Non-pigmented ciliary epithelial cell (primary cell): ENCODE measurements around the gene CNKSR3.
"Not testable (repeated sequence)": the region's sequence is repeated elsewhere in the genome, so short reads cannot be mapped to it uniquely, and the experiment has no call there.

Experiments
- DNase-seq: peaks from one replicate; pipeline ENCODE4 v3.0.0-alpha.2; 2010; ENCODE audit warnings: low read depth

CNKSR3 gene

DNA sequence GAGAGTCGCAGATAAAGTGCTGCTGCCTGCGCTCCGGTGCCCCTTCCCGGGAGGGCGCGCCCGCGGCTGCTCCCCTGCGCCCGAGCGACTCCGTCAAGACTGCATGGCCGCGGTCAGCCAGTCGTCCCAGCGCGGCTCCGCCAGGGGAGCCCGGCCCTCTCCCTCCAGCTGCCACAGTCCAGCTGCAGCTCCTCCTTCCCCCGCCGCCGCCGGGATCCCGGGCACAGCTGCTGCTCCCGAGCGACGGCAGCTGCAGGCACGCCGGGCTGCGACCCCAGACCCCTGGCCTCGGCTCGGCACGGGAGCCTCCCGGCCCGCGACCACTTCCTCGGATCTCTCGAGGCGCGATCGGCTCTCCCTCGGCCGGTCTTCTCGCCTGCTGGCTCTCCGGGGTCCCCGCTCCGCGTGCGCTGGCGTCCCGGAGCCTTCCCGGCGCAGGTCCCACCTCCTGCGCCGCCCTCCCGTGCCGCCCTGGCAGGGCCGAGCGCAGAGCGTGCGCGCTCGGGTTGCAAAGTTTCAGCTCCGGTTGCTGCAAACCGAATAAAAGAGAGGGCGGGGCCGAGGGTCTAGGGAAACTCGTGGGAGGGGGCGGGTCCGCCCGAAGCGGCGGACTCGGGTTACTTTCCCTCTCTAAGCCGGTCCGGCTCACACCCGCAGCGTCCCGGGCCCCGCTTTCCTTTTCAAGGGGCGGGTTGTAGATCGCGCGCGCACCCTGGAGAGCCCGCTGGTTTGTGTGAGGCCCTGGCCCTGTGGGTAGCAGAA, at the start of gene CNKSR3:
TSS of gene CNKSR3 (minus strand) at position 542 of the 762 bp plus-strand sequence. CDS start 571 bp downstream, outside the sequence.
- peak; percentile 53 for DNase-seq

DNA sequence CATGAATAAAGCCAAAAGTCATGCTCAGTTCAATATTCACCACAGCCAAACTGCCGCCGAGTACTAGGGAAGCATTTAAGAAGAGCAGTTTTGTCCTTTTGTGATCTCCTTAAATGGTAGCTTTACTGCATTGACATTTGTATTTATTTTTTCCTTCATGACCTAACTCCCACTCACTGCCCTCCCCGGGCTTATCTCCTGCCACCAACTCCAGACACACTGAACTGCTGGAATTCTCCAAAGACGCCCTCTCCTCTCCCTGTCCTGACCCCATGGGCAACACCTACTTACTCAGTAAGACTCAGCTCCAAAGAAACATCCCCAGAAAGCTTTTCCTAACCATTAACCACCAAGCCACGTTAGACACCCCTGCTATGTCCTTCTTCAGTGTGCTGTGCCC, 48.5 kb upstream of the CNKSR3 start:
- no peak for DNase-seq

DNA sequence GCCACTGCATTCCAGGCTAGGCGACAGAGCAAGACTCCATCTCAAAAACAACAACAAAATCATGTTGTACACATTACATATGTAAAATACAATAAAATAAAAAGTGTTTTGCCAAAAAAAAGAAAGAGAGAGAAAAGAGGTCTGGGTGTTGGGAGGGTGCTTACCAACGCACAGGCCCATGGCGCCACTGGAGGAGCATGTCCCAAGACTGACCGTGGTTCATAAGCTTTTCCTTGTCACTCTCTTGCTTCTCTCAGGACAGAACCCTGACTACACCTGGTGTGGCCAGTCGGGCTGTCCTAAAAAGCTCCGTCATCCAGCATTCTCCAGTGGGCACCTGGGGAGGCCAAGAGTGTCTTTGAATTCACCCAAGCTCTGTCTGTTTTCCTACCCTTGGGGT, 48.0 kb upstream of the CNKSR3 start:
- DNase-seq: no peak

DNA sequence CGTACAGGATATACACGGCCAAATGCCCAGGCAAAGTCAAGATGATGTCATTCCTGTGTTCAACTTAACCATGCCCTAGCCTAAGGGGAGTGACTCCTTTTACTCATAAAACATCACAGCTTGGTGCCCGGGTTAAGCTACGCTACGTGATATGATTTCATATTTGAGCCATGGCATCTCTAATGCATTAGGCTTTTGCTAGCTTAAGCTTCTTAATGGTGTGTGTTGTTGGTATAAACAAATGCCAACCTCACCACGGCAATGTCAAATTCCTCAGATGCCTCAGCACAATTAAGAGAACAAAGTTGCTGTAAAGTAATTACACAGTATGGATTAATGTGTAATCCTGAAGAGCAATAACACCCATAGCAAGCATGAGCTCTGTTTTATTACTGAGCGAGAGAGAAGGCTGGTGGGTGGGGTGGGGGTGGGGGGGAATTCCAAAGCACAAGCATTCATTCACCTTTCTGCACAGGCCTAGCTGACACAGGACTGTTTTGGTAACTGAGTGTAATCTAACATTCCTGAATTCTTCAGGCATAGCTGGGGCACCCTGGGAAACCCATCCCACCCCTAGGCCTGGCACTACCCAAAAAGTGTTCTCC, 44.7 kb upstream of the CNKSR3 start:
- DNase-seq: no peak

DNA sequence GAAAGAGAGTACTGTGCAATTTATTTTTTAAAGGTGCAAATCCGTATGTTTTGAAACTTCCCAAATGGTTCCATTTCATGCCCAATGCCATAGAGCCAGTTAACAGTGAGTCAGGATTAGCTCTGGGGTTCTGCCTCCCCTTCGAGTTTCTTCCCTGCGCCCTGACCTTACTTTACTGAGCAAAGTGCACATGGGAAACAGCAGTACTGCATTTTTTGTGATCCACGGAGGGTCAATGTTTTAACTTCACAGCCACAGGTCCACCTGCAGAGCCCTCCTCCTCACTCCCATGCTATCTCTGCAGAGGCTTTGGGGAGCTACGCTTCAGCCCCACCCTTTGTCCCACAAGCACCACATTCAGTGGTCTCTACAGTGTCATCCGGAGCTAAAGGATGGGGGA, 44.0 kb upstream of the CNKSR3 start:
- DNase-seq: no peak

DNA sequence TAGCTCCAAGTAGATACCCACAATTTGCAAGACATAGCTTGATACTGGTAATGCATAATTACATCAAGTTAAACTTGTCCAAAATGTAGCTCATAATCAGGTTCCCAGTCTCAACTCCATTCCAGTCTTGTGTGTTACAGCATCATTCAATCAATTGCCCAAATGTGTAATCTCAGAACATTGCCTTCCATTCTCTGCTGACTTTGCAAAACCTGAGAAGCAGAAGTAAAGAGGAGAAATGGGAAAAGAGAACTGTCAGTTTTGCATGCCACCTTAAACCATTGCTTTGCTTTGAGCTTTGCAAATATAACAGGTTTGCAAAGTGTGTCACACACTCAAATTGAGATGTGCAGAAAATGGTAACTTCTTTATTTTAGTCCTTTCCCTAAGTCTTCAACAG, 40.3 kb upstream of the CNKSR3 start:
- no peak for DNase-seq

DNA sequence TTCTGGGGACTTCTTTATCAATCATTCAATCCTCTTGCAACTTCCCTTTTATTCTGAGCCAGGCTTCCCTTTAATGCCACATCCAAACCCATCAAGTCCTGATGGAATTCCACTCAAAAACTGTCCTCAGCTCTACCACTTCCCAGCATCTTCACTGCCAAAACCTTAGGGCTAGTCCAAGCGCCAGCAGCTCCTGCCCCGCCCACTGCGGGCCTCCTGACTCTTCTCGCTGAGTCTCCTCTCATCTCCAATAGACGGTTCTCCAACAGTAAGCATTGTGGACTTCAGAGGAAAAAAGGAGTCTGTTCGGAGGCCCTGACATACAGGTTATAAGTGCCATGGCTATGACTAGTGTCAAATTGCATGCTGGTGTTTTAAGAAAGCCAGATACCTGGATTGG, 38.7 kb upstream of the CNKSR3 start:
- no peak for DNase-seq

DNA sequence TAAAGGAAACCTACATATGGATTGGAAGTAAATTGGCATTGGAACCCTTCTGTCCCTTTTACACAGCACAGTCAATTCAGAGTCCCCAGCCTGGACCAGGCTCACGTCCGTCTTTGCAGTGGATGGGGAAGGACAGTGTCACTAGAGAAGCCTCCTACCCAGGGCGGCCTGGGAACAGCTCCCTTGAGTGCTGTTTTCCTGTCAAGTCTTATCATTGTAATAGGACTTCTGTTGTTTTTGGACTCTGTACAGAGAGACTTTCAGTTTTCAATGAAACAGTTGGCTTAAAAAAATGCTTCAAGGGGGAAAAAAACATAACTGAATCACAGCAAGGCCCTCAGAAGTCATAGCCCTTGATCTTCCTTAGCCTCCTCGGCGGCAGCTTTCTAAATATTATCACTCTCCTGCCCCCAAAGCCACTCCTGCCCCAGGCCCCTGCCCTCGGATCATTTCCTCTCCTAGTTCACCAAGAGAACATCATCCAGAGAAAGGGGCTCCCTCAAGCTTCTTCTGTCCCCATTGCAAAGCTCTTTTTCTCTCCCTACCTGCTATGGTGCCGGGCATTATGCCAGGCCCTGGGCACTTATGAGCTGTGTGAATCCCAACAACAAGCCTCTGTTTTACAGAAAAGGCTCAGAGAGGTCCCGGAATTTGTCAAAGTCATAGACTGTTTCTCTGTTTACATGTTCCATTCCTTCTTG, 37.8 kb upstream of the CNKSR3 start:
- peak; percentile 20 for DNase-seq

DNA sequence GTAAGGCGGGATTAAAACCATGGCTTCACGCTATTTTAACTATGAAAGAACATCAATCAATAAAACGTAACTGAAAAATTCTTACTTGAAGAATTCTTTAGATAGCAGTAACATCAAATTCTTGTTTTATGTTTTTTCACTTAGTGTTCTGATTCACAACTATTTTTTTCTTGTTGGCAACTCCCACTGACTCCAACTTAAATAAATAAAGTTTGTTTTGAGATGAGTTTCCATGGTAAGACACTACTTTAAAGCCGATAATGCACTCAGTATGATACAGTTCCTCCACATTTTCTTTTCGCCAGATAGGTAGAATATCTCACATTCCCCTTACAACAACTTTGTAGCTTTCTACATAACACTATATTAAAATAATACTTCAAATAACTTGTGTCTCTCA, 33.1 kb upstream of the CNKSR3 start:
- no peak for DNase-seq

DNA sequence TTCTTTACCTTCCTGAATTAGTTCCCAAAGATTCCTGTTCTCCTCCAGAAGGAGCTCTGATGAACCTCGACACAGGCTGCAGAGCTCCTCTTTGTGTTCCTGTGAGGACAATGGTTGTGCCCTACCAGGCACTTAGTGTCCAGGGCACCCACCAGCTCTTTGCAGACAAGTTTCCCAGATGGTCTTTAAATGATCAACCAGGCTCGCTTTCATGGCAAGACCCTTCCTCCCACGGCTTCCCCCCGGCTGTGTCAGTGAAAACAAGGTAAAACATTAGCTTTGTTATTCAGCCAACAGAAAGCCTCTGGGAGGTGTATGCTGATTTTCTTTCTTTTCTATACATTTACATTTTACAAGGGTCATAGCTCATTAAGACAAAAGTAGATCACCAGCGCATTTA, 32.3 kb upstream of the CNKSR3 start:
- no peak for DNase-seq

DNA sequence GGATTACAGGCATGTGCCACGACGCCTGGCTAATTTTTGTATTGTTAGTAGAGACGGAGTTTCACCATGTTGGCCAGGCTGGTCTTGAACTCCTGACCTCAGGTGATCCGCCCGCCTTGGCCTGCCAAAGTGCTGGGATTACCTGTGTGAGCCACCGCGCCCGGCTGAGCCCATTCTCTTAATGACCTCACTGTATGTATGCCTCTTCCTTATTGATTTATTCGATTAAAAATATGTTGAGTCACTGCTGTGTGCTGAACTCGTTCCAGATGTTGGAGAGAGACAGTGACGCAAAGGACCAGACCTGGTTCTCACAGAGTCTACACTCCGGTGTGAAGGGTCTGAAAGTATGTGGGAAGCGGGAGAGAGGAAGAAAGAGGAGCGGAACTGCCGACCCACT, 31.4 kb upstream of the CNKSR3 start:
- DNase-seq: not testable (repeated sequence)

DNA sequence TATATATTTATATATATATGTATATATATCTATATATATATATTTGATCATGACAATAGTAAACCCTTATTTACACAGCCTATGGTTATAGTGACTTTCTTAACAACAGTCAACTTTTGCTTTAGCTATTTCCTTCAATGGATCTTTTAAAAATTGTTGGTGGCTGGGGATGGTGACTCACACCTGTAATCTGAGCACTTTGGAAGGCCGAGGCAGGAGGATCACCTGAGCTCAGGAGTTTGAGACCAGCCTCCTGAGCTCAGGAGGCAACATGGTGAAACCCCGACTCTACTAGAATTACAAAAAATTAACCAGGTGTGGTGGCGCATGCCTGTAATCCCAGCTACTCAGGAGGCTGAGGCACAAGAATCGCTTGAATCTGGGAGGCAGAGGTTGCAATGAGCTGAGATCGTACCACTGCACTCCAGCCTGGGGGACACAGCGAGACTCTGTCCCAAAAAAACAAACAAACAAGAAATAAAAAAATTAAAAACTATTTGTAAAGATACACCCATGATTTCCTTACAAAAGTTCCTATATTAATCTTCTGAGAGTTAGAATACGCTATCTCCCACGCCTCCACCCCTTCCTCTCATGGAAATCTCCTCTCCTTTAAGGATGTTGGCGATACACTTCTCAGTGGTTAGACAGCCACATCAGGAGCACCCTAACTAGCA, 29.2 kb upstream of the CNKSR3 start:
- no peak for DNase-seq

DNA sequence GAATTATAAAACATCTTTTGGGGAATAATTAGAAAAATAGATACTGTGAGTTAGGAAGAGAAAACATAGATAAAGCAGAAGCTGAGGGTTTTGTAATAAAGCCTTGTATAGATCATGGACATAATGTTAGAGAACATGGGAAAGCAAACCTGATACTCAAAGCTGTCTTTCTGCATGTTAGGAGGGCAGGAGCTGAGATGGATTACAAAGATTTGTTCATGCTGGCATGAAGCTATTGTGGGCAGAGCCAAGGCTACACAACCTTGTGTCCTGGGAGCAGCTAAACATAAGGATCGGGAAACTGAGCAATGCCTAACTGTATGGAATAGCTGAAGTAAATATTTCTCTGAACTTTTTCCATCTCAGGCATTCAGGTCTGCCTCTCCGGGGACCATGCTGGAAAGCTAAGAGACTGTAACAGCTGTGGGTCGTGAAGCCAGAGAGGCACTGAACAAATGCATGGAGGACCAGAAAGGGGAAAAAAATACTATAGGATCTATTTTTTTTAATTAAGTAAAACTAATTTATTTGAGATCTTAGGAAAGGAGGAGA, 28.2 kb upstream of the CNKSR3 start:
- DNase-seq: no peak

DNA sequence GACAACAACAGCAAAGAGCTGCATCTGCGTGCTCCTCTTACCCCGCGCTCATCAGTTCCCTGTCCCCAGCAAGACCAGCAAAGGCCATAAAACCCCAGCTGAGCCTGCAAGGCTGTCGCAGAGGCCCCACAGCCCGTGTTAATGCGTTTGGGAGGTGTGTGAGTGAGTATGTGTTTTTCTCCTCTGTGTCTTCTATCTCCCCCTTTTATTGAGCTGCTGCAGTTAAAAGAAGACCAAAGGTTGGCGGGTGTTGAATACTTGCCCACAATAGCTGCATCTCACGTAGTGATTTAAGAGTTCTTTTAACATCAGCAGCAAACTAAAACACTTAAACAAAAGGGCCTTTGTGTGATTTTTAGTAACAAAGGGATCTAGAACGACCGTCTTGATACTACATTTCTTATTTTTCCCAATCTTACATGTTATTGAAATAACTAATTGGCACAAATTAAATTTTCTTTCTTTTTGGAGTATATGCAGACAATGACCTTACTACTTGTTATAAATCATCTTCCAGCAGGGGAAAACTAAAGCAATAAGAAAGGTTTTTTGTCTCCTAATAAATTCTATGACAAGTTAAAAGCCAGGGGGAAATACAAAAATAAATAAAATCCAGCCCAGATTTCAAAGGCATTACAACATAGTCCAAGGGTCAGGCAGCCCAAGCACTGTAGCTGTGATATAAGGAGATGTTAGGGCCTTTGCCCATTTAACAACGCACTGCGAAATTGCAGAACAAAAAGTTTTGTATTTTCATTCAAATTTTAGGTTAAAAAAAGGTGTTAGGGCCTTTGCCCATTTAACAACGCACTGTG, 27.2 kb upstream of the CNKSR3 start:
- no peak for DNase-seq

DNA sequence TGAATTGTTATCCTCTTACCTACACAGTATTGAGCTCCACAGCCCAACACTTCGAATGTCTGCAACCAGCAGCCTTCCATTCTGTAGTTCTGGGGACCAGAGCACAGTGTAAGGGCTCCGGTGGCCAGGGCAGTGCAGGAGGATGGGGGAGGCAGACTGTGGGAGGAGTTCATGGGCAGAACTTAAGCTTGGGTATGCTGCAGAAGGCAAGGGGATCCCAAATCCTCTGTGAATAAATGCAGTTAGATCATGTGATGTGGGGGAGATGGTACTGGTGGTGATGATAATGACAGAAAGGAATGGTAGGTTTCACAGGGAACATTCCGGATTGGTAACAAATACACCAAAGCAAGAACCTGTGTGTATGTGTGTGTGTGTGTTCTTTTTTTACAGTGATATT, 26.5 kb upstream of the CNKSR3 start:
- no peak for DNase-seq

DNA sequence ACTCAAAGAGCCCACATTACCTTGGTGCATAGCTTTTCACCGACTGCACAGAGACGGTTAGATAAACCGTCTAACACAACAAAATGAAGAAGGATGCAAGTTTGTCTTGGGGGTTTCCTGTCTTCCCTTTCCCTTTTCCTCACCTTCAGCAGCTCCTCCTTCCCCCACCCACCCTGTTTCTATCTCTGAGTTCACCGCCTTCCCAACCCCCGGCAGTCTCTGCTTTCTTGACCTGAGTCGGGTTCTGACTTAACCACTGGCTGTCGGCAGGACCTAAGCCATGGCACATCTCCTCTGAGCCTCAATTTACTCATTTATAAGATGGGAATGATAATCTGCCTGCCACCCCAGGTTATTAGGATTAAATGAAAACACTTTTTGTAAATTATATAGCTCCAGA, 25.8 kb upstream of the CNKSR3 start:
- DNase-seq: no peak

DNA sequence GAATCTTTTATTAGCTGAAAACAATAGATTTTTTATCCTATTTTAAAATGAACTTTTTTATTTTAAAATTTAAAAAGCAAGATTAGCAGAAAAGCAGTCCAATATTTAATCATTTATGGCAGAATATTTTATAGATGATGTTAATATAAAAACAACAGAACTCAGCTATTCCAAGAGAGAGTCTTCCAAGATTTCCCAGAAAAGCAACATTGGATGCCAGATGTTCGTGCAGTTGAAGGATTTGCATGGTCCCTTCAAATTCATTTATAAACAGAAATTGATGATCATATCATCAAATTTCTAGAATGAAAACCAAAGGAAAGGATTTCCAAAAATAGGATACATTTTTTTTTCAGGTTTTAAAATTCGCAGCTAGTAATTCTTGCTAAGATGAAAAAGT, 25.4 kb upstream of the CNKSR3 start:
- no peak for DNase-seq

DNA sequence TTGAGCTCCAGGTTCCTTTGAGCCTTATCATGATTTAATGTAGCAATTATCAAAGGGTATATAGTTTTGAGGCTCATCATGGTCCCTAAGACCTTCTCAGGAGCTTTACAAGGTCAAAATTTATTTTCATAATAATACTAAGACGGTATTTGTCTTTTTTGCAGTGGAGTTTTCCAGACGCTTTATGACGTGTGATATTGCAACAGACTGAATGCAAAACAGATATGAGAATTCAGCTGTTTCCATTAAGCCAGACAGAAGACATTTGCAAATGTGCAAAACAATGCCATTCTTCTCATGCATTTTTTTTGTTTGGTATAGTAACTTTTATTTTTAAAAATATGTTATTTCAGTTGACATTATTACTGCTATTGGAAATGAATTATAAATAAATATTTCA, 24.7 kb upstream of the CNKSR3 start:
- no peak for DNase-seq

DNA sequence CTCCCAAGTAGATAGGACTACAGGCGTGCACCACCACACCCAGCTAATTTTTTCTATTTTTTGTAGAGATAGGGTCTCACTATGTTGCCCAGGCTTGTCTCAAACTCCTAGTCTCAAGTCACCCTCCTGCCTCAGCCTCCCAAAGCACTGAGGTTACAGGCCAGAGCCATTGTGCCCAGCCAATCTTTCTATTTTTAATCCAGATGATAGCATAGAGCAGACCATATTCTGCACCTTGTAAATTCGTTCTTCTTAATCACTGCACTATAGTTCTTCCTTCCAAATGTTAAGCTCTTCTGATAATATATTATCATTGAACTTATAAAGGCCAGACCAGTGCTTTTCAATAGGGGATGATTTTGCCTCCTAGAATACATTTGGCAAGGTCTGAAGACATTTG, 24.0 kb upstream of the CNKSR3 start:
- DNase-seq: no peak

DNA sequence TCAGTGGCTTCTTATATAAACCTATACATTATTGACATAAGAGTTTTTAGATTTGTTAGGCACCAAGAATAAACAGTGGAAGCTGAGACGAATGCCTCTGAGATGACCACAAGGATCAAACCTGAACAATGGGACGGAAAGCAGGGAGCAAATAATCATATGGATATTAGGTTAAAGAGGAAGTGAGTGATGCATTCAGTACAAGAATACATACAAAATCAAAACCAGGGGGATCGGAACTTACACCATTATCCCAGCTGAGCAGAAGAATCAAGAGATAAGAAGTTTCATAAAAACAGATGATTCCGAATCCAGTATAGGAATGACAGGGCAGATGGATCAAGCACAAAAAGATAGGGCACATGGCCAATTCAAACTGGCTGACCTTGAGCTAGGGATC, 21.9 kb upstream of the CNKSR3 start:
- DNase-seq: no peak

DNA sequence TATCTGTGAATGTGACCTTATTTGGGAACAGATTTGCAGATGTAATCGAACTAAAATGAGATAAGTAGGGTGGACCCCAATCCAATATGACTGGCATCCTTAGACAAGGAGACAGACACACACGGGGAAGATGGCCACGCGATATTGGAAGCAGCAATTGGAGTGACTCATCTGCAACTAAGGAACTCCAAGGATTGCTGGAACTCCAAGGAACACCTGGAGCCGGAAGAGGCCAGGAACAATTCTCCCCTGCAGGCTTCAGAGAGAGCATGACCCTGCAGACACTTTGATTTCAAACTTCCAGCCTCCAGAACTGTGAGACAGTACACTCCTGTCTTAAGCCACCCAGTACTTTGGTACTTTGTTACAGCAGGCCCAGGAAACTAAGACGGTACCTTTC, 19.5 kb upstream of the CNKSR3 start:
- DNase-seq: no peak
